HCT116 (cell line): Measurements from ENCODE around the gene CNTN5. TPM values are rescaled to one million over a fixed set of nuclear protein-coding genes. Genes with fewer than 3 reads are reported as not detected.

ENCODE experiments used
- ATAC-seq: fragments of 200-7000 bp; cut with Tn5 transposase; 2 replicates; pipeline ENCODE4 v1.9.1; 2020; ENCODE audit warnings: mild to moderate bottlenecking, moderate library complexity
- BruUV-seq: library from RNA; stranded (reverse); fragments of 400-500 nt; replicated peaks from 2 replicates; lab custom pipeline; 2021; lab: Mats Ljungman, UMichigan
- CTCF ChIA-PET: fragments of 300-600 bp; sonication (Branson Sonifier 250); formaldehyde crosslinking; loops from one replicate; lab custom pipeline; 2021; ENCODE audit warnings: antibody characterized with exemption; lab: Charles Lee
- POLR2A ChIA-PET: fragments of 300-600, 350-600 bp; sonication (Branson Sonifier 250); formaldehyde crosslinking; loops from one replicate; lab custom pipeline; 2021; ENCODE audit warnings: antibody characterized with exemption; lab: Charles Lee
- RAD21 ChIA-PET, 2 experiments: fragments of 300-600 bp; sonication (Branson Sonifier 250); formaldehyde crosslinking; loops; one replicate each; lab custom pipeline; 2023; ENCODE audit warnings: low total read pairs in 2 of 2; ENCODE audit not compliant: uncharacterized antibody in 2 of 2, unreplicated experiment in 2 of 2, low non-redundant PET in 1 of 2; lab: Charles Lee
- DNase-seq: peaks from one replicate; pipeline ENCODE4 v3.0.0-alpha.2; 2010; ENCODE audit warnings: low read depth, low spot score
- H2AFZ ChIP-seq: fragments of 200-600 bp; shearing (Covaris generic), sonication (generic); 2 replicates; pipeline ENCODE4 v1.6.1; 2017; ENCODE audit warnings: low read depth, mixed run types, mixed read lengths, antibody characterized with exemption, low read length; ENCODE audit not compliant: poor library complexity, severe bottlenecking
- H3K27ac ChIP-seq: 2 replicates; pipeline ENCODE4 v1.5.1; 2012; ENCODE audit warnings: low read depth, low read length
- H3K27me3 ChIP-seq: fragments of 200-600 bp; sonication (generic); 2 replicates; pipeline ENCODE4 v1.6.1; 2016; ENCODE audit warnings: mixed run types, low read length, mixed read lengths; ENCODE audit not compliant: insufficient read depth
- H3K36me3 ChIP-seq, 2 experiments: fragments of 200-500 bp in 1 of 2; fragments of 200-600 bp in 1 of 2; sonication (Bioruptor generic) in 1 of 2; sonication (generic) in 1 of 2; 2 replicates each; pipeline versions ENCODE4 v1.5.1 to v1.6.1; 2014 to 2016; ENCODE audit warnings: low read length in 2 of 2, inconsistent platforms in 1 of 2, mixed read lengths in 1 of 2, mixed run types in 1 of 2; ENCODE audit not compliant: insufficient read depth in 2 of 2, control insufficient read depth in 1 of 2
- H3K4me1 ChIP-seq, 2 experiments: fragments of 200-600 bp in 1 of 2; sonication (generic) in 1 of 2; 2 replicates each; pipeline versions ENCODE4 v1.5.1 to v1.6.1; 2012 to 2017; ENCODE audit warnings: low read length in 2 of 2, inconsistent platforms in 1 of 2, mild to moderate bottlenecking in 1 of 2, mixed read lengths in 1 of 2, mixed run types in 1 of 2, moderate library complexity in 1 of 2; ENCODE audit not compliant: insufficient read depth in 2 of 2, control insufficient read depth in 1 of 2
- H3K4me2 ChIP-seq: fragments of 200-600 bp; sonication (generic); 2 replicates; pipeline ENCODE4 v1.6.1; 2017; ENCODE audit warnings: mixed run types, low read length, mixed read lengths
- H3K4me3 ChIP-seq, 2 experiments: fragments of 200-600 bp in 1 of 2; sonication (generic) in 1 of 2; replicated peaks in 1 of 2; 2 replicates each; pipeline ENCODE4 v1.5.1; 2011 to 2016; ENCODE audit warnings: low read length in 2 of 2, control low read depth in 1 of 2, low read depth in 1 of 2, mild to moderate bottlenecking in 1 of 2, mixed read lengths in 1 of 2, mixed run types in 1 of 2
- H3K79me2 ChIP-seq: fragments of 200-600 bp; sonication (generic); 2 replicates; pipeline ENCODE4 v1.6.1; 2017; ENCODE audit warnings: mild to moderate bottlenecking, mixed run types, low read length, moderate library complexity, mixed read lengths; ENCODE audit not compliant: insufficient read depth
- H3K9ac ChIP-seq: fragments of 200-600 bp; sonication (generic); 2 replicates; pipeline ENCODE4 v1.6.1; 2016; ENCODE audit warnings: low read length, mixed read lengths
- H3K9me2 ChIP-seq: fragments of 200-600 bp; sonication (generic), shearing (Covaris generic); 2 replicates; pipeline ENCODE4 v1.6.1; 2017; ENCODE audit warnings: mixed run types, mild to moderate bottlenecking, moderate library complexity; ENCODE audit not compliant: insufficient read depth
- H3K9me3 ChIP-seq, 2 experiments: fragments of 200-500 bp in 1 of 2; fragments of 200-600 bp in 1 of 2; sonication (Bioruptor generic) in 1 of 2; sonication (generic) in 1 of 2; 2 replicates each; pipeline ENCODE4 v1.6.1; 2014 to 2017; ENCODE audit warnings: low read length in 2 of 2, mixed read lengths in 2 of 2, inconsistent platforms in 1 of 2, low read depth in 1 of 2, mild to moderate bottlenecking in 1 of 2, mixed run types in 1 of 2, moderate library complexity in 1 of 2; ENCODE audit not compliant: control insufficient read depth in 1 of 2, insufficient read depth in 1 of 2
- H4K20me1 ChIP-seq: fragments of 200-600 bp; sonication (generic), shearing (Covaris generic); 2 replicates; pipeline ENCODE4 v1.6.1; 2017; ENCODE audit warnings: mixed run types, mild to moderate bottlenecking, moderate library complexity; ENCODE audit not compliant: insufficient read depth
- EZH2 ChIP-seq: fragments of 200-600 bp; sonication (generic); IDR thresholded peaks from 2 replicates; pipeline ENCODE4 v1.6.1; 2017; ENCODE audit warnings: antibody characterized with exemption, mixed run types
- EZH2phosphoT487 ChIP-seq: fragments of 200-600 bp; IDR thresholded peaks from 2 replicates; pipeline ENCODE4 v1.6.1; 2018; ENCODE audit warnings: antibody characterized with exemption, borderline replicate concordance
- POLR2A ChIP-seq: IDR thresholded peaks from 2 replicates; pipeline ENCODE4 v1.7.0; 2011; ENCODE audit warnings: borderline replicate concordance; ENCODE audit not compliant: insufficient read depth, insufficient read length; ENCODE audit errors: extremely low read depth
- YY1 ChIP-seq: IDR thresholded peaks from 2 replicates; pipeline ENCODE4 v1.6.1; 2011; ENCODE audit warnings: low read length, low read depth, moderate library complexity, mild to moderate bottlenecking; ENCODE audit not compliant: insufficient replicate concordance; ENCODE audit errors: extremely low read depth
- ZNF274 ChIP-seq: fragments of 200-500 bp; sonication (Bioruptor generic); IDR thresholded peaks from 2 replicates; pipeline ENCODE4 v1.6.1; 2014; ENCODE audit warnings: mild to moderate bottlenecking, low read depth, low read length, inconsistent platforms
- intact Hi-C: fragments of 100-400 bp; cut with micrococcal nuclease; formaldehyde crosslinking; loops from 2 replicates; pipeline ENCODE4 v1.10.0; 2022
- total RNA-seq: library from RNA; stranded (reverse); gene quantifications from one replicate; pipeline ENCODE4 v1.2.1, GENCODE V29; 2021; ENCODE audit not compliant: unreplicated experiment
- TF ChIP-seq, protein P1 (sequence below): IDR thresholded peaks from 2 replicates; pipeline ENCODE4 v1.6.1; 2012
- TF ChIP-seq, protein P2 (sequence below): IDR thresholded peaks from 2 replicates; pipeline ENCODE4 v1.6.1; 2012; ENCODE audit warnings: low read depth
- TF ChIP-seq, protein P3 (sequence below): IDR thresholded peaks from 2 replicates; pipeline ENCODE4 v1.6.1; 2012
- TF ChIP-seq, protein P4 (sequence below), 3 experiments: fragments of 200-600 bp in 1 of 3; sonication (generic) in 1 of 3; IDR thresholded peaks in 2 of 3; conservative IDR thresholded peaks in 1 of 3; 2 replicates each; pipeline ENCODE4 v1.5.1; 2012 to 2017; ENCODE audit warnings: low read depth in 2 of 3, low read length in 2 of 3, antibody characterized with exemption in 1 of 3, borderline replicate concordance in 1 of 3, control low read depth in 1 of 3, mild to moderate bottlenecking in 1 of 3, mixed read lengths in 1 of 3, mixed run types in 1 of 3, moderate library complexity in 1 of 3; ENCODE audit not compliant: insufficient read depth in 1 of 3

CNTN5 gene
- total RNA-seq, 1 experiment from 2014 or later: not detected

DNA sequence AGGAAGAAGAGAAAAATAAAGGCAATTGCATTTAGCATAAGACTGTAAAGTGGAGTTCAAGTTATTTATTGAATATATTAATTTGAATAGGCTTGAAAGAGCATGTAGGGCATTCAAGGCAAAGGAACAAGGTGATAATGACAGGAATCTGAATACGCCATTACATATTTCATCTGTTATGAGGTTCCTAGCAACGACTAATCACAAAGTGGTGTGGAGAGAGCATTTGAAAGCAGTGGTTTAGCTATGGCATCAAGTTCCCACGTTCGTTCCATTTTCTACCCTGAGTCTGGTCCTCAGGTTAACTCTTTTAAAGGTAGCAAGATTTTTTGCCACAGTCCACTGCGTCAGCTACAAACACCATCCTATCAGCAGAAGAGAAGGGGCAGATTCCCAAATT, 59.4 kb downstream of the CNTN5 start:
- H3K27ac ChIP-seq: no peak overlapping the region
- BruUV-seq: no TSS peak
- no peaks in the 10 kb centered on the region for H3K79me2 ChIP-seq
- no peaks in the 10 kb centered on the region for H3K27me3 ChIP-seq
- no peak for DNase-seq
- no peak overlapping the region for H3K4me2 ChIP-seq
- TF ChIP-seq ZNF274 (no peak), EZH2phosphoT487 (no peak), POLR2A (no peak), EZH2 (no peak), YY1 (no peak)
- TF ChIP-seq, protein P1, sequence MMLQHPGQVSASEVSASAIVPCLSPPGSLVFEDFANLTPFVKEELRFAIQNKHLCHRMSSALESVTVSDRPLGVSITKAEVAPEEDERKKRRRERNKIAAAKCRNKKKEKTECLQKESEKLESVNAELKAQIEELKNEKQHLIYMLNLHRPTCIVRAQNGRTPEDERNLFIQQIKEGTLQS: no peak
- TF ChIP-seq, protein P2, sequence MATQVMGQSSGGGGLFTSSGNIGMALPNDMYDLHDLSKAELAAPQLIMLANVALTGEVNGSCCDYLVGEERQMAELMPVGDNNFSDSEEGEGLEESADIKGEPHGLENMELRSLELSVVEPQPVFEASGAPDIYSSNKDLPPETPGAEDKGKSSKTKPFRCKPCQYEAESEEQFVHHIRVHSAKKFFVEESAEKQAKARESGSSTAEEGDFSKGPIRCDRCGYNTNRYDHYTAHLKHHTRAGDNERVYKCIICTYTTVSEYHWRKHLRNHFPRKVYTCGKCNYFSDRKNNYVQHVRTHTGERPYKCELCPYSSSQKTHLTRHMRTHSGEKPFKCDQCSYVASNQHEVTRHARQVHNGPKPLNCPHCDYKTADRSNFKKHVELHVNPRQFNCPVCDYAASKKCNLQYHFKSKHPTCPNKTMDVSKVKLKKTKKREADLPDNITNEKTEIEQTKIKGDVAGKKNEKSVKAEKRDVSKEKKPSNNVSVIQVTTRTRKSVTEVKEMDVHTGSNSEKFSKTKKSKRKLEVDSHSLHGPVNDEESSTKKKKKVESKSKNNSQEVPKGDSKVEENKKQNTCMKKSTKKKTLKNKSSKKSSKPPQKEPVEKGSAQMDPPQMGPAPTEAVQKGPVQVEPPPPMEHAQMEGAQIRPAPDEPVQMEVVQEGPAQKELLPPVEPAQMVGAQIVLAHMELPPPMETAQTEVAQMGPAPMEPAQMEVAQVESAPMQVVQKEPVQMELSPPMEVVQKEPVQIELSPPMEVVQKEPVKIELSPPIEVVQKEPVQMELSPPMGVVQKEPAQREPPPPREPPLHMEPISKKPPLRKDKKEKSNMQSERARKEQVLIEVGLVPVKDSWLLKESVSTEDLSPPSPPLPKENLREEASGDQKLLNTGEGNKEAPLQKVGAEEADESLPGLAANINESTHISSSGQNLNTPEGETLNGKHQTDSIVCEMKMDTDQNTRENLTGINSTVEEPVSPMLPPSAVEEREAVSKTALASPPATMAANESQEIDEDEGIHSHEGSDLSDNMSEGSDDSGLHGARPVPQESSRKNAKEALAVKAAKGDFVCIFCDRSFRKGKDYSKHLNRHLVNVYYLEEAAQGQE: no peak
- TF ChIP-seq, protein P3, sequence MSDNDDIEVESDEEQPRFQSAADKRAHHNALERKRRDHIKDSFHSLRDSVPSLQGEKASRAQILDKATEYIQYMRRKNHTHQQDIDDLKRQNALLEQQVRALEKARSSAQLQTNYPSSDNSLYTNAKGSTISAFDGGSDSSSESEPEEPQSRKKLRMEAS: no peak
- TF ChIP-seq, protein P4, sequence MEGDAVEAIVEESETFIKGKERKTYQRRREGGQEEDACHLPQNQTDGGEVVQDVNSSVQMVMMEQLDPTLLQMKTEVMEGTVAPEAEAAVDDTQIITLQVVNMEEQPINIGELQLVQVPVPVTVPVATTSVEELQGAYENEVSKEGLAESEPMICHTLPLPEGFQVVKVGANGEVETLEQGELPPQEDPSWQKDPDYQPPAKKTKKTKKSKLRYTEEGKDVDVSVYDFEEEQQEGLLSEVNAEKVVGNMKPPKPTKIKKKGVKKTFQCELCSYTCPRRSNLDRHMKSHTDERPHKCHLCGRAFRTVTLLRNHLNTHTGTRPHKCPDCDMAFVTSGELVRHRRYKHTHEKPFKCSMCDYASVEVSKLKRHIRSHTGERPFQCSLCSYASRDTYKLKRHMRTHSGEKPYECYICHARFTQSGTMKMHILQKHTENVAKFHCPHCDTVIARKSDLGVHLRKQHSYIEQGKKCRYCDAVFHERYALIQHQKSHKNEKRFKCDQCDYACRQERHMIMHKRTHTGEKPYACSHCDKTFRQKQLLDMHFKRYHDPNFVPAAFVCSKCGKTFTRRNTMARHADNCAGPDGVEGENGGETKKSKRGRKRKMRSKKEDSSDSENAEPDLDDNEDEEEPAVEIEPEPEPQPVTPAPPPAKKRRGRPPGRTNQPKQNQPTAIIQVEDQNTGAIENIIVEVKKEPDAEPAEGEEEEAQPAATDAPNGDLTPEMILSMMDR (IDR thresholded peaks at IDR 0.05 in 2 of 3, conservative IDR thresholded peaks at IDR 0.05 in 1 of 3; ENCODE audit: borderline replicate concordance in 1 of 3, insufficient read depth in 1 of 3, low read depth in 2 of 3, low read length in 2 of 3): no peak
- H3K9me3 ChIP-seq: peaks cover 0 to 4% of the 10 kb centered on the region in 2 experiments; a peak in 2 of 4 replicates
- CTCF ChIA-PET: no interaction called here
- no peak overlapping the region for H2AFZ ChIP-seq
- H3K36me3 ChIP-seq: no peaks in the 10 kb centered on the region
- no peaks in the 10 kb centered on the region for H3K4me1 ChIP-seq
- no peaks in the 10 kb centered on the region for H3K9me2 ChIP-seq
- RAD21 ChIA-PET: no interaction called here
- H3K4me3 ChIP-seq: no peak overlapping the region
- POLR2A ChIA-PET: no interaction called here
- no peak overlapping the region for H3K9ac ChIP-seq
- H4K20me1 ChIP-seq: no peaks in the 10 kb centered on the region
- no peak for ATAC-seq
- intact Hi-C loops: no loop called here
